GM23338 (cell line): ENCODE results near the gene KDM5C. TPM values are rescaled to one million over a fixed set of nuclear protein-coding genes. Genes with fewer than 3 reads are reported as not detected.

Experiments used
- ATAC-seq: fragments of 200-7000 bp; cut with Tn5 transposase; 3 replicates; pipeline ENCODE4 v1.9.1; 2020
- DNase-seq: peaks from one replicate; pipeline ENCODE4 v3.0.0-alpha.2; 2015; ENCODE audit warnings: low spot score
- H2AFZ ChIP-seq: fragments of 200-600 bp; sonication (generic); 2 replicates; pipeline ENCODE4 v1.8.0; 2016; ENCODE audit warnings: antibody characterized with exemption, mild to moderate bottlenecking, moderate library complexity
- H3F3A ChIP-seq: fragments of 200-600 bp; sonication (generic); replicated peaks from 2 replicates; pipeline ENCODE4 v1.8.0; 2017; ENCODE audit warnings: antibody characterized with exemption, mixed run types, low read depth
- H3K27ac ChIP-seq: fragments of 200-600 bp; sonication (generic); 2 replicates; pipeline ENCODE4 v1.6.1; 2016; ENCODE audit warnings: low read depth
- H3K27me3 ChIP-seq: fragments of 200-600 bp; sonication (generic); 2 replicates; pipeline ENCODE4 v1.8.0; 2016; ENCODE audit warnings: mild to moderate bottlenecking, mixed run types, moderate library complexity; ENCODE audit not compliant: insufficient read depth
- H3K36me3 ChIP-seq: fragments of 200-600 bp; sonication (generic); 2 replicates; pipeline ENCODE4 v1.8.0; 2016; ENCODE audit warnings: mild to moderate bottlenecking; ENCODE audit not compliant: insufficient read depth
- H3K4me1 ChIP-seq: fragments of 200-600 bp; sonication (generic); 2 replicates; pipeline ENCODE4 v1.8.0; 2016; ENCODE audit warnings: mild to moderate bottlenecking, moderate library complexity; ENCODE audit not compliant: insufficient read depth
- H3K4me2 ChIP-seq: fragments of 200-600 bp; sonication (generic); 2 replicates; pipeline ENCODE4 v1.7.1; 2017; ENCODE audit warnings: mixed run types
- H3K4me3 ChIP-seq: fragments of 200-600 bp; sonication (generic); 2 replicates; pipeline ENCODE4 v1.6.1; 2016; ENCODE audit warnings: mixed run types
- H3K79me2 ChIP-seq: fragments of 200-600 bp; sonication (generic); replicated peaks from 2 replicates; pipeline ENCODE4 v1.8.0; 2017; ENCODE audit warnings: mild to moderate bottlenecking; ENCODE audit not compliant: insufficient read depth
- H3K9me2 ChIP-seq: fragments of 200-600 bp; sonication (generic); 2 replicates; pipeline ENCODE4 v1.8.0; 2017; ENCODE audit not compliant: insufficient read depth
- H4K20me1 ChIP-seq: fragments of 200-600 bp; sonication (generic); replicated peaks from 2 replicates; pipeline ENCODE4 v1.8.0; 2017; ENCODE audit warnings: mild to moderate bottlenecking; ENCODE audit not compliant: insufficient read depth
- H3K27ac Mint-ChIP-seq: 2 replicates; pipeline ENCODE4 v1.8.0; 2020; ENCODE audit warnings: inconsistent platforms, mild to moderate bottlenecking, moderate library complexity, mixed read lengths
- H3K27me3 Mint-ChIP-seq: 3 replicates; pipeline ENCODE4 v1.8.0; 2022; ENCODE audit warnings: low read depth, mild to moderate bottlenecking, moderate library complexity, mixed read lengths, inconsistent platforms; ENCODE audit not compliant: insufficient read depth, poor library complexity
- H3K36me3 Mint-ChIP-seq: 3 replicates; pipeline ENCODE4 v1.8.0; 2021; ENCODE audit warnings: low read depth, mild to moderate bottlenecking, inconsistent platforms, moderate library complexity, mixed read lengths
- H3K4me1 Mint-ChIP-seq: 3 replicates; pipeline ENCODE4 v1.8.0; 2020; ENCODE audit warnings: mild to moderate bottlenecking, inconsistent platforms, mixed read lengths
- H3K4me3 Mint-ChIP-seq: 3 replicates; pipeline ENCODE4 v1.8.0; 2021; ENCODE audit warnings: moderate library complexity, mild to moderate bottlenecking, inconsistent platforms, mixed read lengths
- H3K9me3 Mint-ChIP-seq: 3 replicates; pipeline ENCODE4 v1.8.0; 2020; ENCODE audit warnings: moderate library complexity, mild to moderate bottlenecking, inconsistent platforms, mixed read lengths
- CREB1 ChIP-seq: fragments of 250-450 bp; sonication (Bioruptor Pico); IDR thresholded peaks from 2 replicates; pipeline ENCODE4 v1.5.0; 2020; ENCODE audit warnings: low read depth, mild to moderate bottlenecking, moderate library complexity
- ETS1 ChIP-seq: IDR thresholded peaks from 2 replicates; pipeline ENCODE4 v1.6.1; 2016; ENCODE audit warnings: antibody characterized with exemption
- EZH2 ChIP-seq: fragments of 200-600 bp; sonication (generic); IDR thresholded peaks from one replicate; pipeline ENCODE4 v1.8.0; 2017; ENCODE audit warnings: antibody characterized with exemption, mild to moderate bottlenecking, low read depth; ENCODE audit not compliant: unreplicated experiment
- EZH2phosphoT487 ChIP-seq: fragments of 200-600 bp; sonication (generic); IDR thresholded peaks from one replicate; pipeline ENCODE4 v1.8.1; 2018; ENCODE audit warnings: antibody characterized with exemption; ENCODE audit not compliant: unreplicated experiment
- NANOG ChIP-seq: IDR thresholded peaks from 2 replicates; pipeline ENCODE4 v1.6.1; 2016; ENCODE audit warnings: antibody characterized with exemption, borderline replicate concordance
- POLR2AphosphoS5 ChIP-seq: IDR thresholded peaks from 2 replicates; pipeline ENCODE4 v1.6.1; 2016; ENCODE audit warnings: antibody characterized with exemption, low read depth
- REST ChIP-seq: IDR thresholded peaks from one replicate; pipeline ENCODE4 v1.6.1; 2018; ENCODE audit warnings: antibody characterized with exemption; ENCODE audit not compliant: unreplicated experiment
- ZNF331 ChIP-seq: fragments of 250-450 bp; sonication (Bioruptor Pico); IDR thresholded peaks from 2 replicates; pipeline ENCODE4 v1.5.0; 2020; ENCODE audit warnings: low read depth, mild to moderate bottlenecking, moderate library complexity
- polyA plus RNA-seq: library from polyadenylated mRNA; unstranded; fragments of >200 nt; fragmentation: Nextera tagmentation; extraction: Ambion mirVana; gene quantifications from 2 replicates; pipeline ENCODE4 v1.2.1, GENCODE V29; 2016
- total RNA-seq: library from RNA; depleted of rRNA; stranded (reverse); fragments of >200 nt; shearing (Covaris generic); gene quantifications from 2 replicates; pipeline ENCODE4 v1.2.3, GENCODE V29; 2014

The KDM5C gene
- total and polyA plus RNA-seq, 2 experiments from 2014 or later: 20.3 to 173 TPM

GRCh38 chrX:53242310-53242709, 17.3 kb upstream of the KDM5C start (continued):
- TF ChIP-seq ETS1: no peak

GRCh38 chrX:53241558-53241957, 16.6 kb upstream of the KDM5C start:
- TF ChIP-seq ZNF331 (CRISPR knock-in tag): no peak
- TF ChIP-seq EZH2: no peak
- no peak for TF ChIP-seq EZH2phosphoT487
- no peak for TF ChIP-seq REST
- TF ChIP-seq ETS1: no peak
- no peak for TF ChIP-seq NANOG
- TF ChIP-seq POLR2AphosphoS5: no peak
- TF ChIP-seq CREB1 (CRISPR knock-in tag): no peak
- H3K4me1 ChIP-seq: no peaks in the 10 kb centered on the region
- H4K20me1 ChIP-seq: no peaks in the 10 kb centered on the region
- no peak overlapping the region for H3K4me2 ChIP-seq
- no peak overlapping the region for H3K27ac ChIP-seq
- Mint-ChIP-seq H3K27me3 (peaks cover 3% of the 10 kb centered on the region), H3K4me3 (no peak overlapping the region), H3K27ac (no peak overlapping the region), H3K36me3 (peaks cover 31% of the 10 kb centered on the region), H3K4me1 (no peaks in the 10 kb centered on the region), H3K9me3 (no peaks in the 10 kb centered on the region)
- peaks cover 5% of the 10 kb centered on the region; the same call in 1 of the 2 replicates for H3K36me3 ChIP-seq
- ATAC-seq (no peak), DNase-seq (no peak)
- no peaks in the 10 kb centered on the region for H3K79me2 ChIP-seq
- H3K4me3 ChIP-seq: no peak overlapping the region
- no peaks in the 10 kb centered on the region for H3K9me2 ChIP-seq
- no peaks in the 10 kb centered on the region for H3F3A ChIP-seq
- no peak overlapping the region for H2AFZ ChIP-seq
- no peaks in the 10 kb centered on the region for H3K27me3 ChIP-seq
